ENCODE data around the gene ARHGEF6. TPM values are rescaled to one million over a fixed set of nuclear protein-coding genes. Genes with fewer than 3 reads are reported as not detected.

The ARHGEF6 gene
- total RNA-seq, 1 experiment from 2014 or later, result 5.1 TPM

- TF ChIP-seq ZNF425 (CRISPR knock-in tag; conservative IDR thresholded peaks at IDR 0.05) (no peak), KAT7 (CRISPR knock-in tag; IDR thresholded peaks at IDR 0.05; ENCODE audit: borderline replicate concordance) (no peak)
Measured at GRCh38 chrX:136674270-136674985, 106.3 kb downstream of the ARHGEF6 start (continued).

- POLR2A ChIA-PET, result no interaction called here
- Mint-ChIP-seq H3K36me3 (no peaks in the 10 kb centered on the region), H3K4me1 (peaks cover 11% of the 10 kb centered on the region), H3K4me3 (no peak overlapping the region), H3K27ac (no peak overlapping the region), H3K27me3 (ENCODE audit: low read depth) (no peaks in the 10 kb centered on the region), H3K9me3 (no peaks in the 10 kb centered on the region)
- no peak for DNase-seq (ENCODE audit: low spot score)
- CTCF ChIA-PET, result no interaction called here
- no peak for TF ChIP-seq ERG (CRISPR knock-in tag; IDR thresholded peaks at IDR 0.05)
- TF ChIP-seq SMAD4 (CRISPR knock-in tag; IDR thresholded peaks at IDR 0.05), result no peak
- no peak for TF ChIP-seq PRRX2 (CRISPR knock-in tag; IDR thresholded peaks at IDR 0.05)
- no peak for TF ChIP-seq GABPB1 (CRISPR knock-in tag; IDR thresholded peaks at IDR 0.05)
- no peak for TF ChIP-seq FOXJ3 (CRISPR knock-in tag; IDR thresholded peaks at IDR 0.05; ENCODE audit: borderline replicate concordance)
- no peak for TF ChIP-seq NR3C1 (CRISPR knock-in tag; conservative IDR thresholded peaks at IDR 0.05; ENCODE audit: low read depth)
- no peak for TF ChIP-seq TEAD4 (CRISPR knock-in tag; IDR thresholded peaks at IDR 0.05)
- no peak for TF ChIP-seq RORB (CRISPR knock-in tag; IDR thresholded peaks at IDR 0.05)
- TF ChIP-seq ZNF425 (CRISPR knock-in tag; conservative IDR thresholded peaks at IDR 0.05), result no peak
- no peak for TF ChIP-seq MLX (CRISPR knock-in tag; IDR thresholded peaks at IDR 0.05)
- TF ChIP-seq ZNF317 (CRISPR knock-in tag; IDR thresholded peaks at IDR 0.05; ENCODE audit: borderline replicate concordance, low read depth), result no peak
- no peak for TF ChIP-seq ELF4 (CRISPR knock-in tag; IDR thresholded peaks at IDR 0.05; ENCODE audit: low read depth)
- TF ChIP-seq ZNF423 (CRISPR knock-in tag; IDR thresholded peaks at IDR 0.05), result no peak
- no peak for TF ChIP-seq ETV6 (CRISPR knock-in tag; IDR thresholded peaks at IDR 0.05)
- TF ChIP-seq USF1 (CRISPR knock-in tag; IDR thresholded peaks at IDR 0.05), result no peak
- ATAC-seq, result no peak
Measured at GRCh38 chrX:136671006-136671610, 109.6 kb downstream of the ARHGEF6 start.

All from WTC11 (cell line).